Stimulated activated CD4-positive, alpha-beta T cell treated with anti-CD3 and anti-CD28 coated beads, Interleukin-4, amount 100 ng/mL, for 48 hours (primary cell): ENCODE data around the gene NRK.
"Not testable (repeated sequence)": the region's sequence is repeated elsewhere in the genome, so short reads cannot be mapped to it uniquely, and the experiment has no call there.

Experiments
- DNase-seq, 2 donors: peaks; one replicate each; pipeline ENCODE4 v3.0.0-alpha.2; 2020; ENCODE audit warnings: low read depth in 2 of 2

Gene NRK

DNA sequence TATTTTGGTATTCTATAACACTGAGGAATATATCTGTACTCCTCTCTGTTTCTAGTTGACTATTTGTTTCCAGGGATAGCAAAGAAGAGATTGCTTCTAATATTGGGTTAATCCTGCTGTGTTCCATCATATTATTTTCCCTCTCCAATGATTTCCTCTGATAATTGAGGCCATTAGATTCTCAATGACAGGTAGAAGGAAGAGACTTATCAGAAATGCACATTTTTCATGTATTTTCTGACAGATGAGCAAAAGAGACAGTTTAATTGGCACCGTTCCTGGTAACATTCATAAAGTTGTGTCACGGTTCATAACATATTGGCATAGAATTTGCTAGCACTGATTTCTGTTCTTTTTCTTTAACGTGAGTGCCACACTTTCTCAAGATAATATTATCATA, 58.2 kb downstream of the NRK start:
- no peak for DNase-seq

DNA sequence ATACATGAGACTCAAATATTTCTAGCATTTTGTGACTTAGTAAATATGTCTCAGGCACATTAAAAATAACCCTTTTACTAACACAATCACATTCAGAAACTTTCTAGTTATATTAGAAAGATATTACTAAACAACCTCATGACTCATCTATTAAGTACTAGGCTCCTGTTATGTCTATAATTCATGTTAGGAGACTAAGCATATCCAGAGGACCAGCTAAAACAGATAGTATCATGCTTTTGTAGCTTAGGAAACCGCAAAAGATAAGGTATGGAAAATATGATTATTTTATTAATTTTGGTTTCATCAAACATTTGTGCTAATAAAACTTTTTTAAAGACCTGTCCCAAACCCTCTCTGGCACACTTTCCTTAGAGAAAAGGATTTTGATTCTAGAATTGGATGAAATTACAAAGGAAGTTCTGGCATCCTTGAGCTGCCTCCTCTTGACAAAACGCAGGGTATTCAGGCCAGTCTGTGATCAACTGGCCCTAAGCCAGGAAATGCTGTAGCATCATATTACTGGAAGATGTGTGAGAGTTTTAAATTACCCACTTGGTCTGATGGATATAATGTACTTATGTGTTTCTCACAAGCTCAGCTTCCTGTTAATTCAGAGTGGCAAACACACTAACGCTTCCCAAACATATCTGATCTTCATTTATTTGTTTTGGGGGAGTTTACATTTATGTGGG, 60.4 kb downstream of the NRK start:
- no peak for DNase-seq

DNA sequence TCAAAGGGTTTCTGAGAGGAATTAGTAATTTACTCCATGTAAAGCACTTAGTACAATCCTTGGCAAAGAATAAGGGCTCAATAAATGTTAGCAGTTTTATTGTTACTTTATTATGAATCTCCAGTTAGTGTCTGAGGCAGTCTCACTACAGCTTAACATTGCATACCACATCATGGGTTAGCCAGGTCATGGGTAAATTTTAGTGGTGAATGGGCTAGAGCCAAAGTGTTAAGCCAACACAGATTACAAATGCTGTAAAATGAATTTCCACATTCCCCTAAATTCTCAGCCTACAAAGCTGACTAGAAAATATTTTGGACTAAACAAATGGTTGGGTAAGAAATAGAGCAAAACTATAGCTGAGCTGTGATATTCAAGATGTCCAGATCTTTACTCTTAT, 72.4 kb downstream of the NRK start:
- DNase-seq, result no peak

DNA sequence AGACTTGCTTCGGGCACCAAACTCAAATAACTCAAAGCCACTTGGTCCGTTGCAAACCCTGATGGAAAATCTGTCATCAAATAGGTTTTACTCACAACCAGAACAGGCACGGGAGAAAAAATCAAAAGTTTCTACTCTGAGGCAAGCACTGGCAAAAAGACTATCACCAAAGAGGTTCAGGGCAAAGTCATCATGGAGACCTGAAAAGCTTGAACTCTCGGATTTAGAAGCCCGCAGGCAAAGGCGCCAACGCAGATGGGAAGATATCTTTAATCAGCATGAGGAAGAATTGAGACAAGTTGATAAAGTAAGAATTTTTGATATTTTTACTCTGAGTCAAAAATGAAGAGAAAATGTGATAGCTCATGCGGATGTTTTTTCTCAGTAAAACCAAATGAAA, 87.2 kb downstream of the NRK start:
- DNase-seq, result no peak

DNA sequence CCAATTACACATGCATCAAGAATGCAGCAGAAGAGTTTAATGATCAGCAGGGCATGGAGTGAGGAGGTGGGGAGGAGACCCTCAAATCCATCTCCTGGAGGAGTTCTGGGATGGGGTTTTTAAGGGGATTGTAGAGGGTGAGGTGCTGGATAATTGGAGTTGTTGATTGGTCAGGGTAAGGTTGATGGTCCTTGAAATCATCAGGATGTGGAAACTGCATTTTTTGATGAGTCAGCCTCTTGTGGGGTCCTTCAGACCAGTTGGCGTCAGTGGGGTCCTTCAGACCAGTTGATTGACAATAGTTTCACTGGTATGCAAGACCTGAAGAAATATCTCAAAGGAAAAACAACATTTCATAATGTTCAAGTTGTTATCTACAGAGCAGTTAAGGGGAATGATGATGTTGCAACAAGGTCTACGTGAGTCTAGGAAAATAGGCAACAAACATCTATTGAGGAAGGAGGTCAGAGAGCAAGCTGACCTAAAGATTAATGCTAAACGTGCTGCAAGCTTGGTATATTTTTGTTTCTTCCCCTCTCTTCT, 88.3 kb downstream of the NRK start:
- DNase-seq, result no peak

DNA sequence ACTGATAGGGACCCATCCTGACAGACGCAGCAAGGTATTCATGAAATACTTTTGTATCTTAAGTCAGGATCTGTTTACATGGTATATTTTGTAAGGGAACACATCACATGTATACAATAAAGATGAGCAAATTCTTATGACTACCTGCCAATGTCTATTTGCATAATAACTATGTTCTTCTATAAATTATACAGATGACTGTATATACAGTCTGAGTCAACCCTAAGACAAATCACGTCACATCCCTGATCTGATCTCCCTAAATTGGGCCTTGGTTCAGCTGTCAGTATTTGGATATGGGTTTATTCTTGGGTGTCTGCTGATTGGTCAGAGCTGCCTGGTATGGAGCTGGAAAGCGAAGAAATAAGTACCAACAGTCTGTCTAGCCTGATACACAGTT, 122.9 kb downstream of the NRK start:
- no peak for DNase-seq

DNA sequence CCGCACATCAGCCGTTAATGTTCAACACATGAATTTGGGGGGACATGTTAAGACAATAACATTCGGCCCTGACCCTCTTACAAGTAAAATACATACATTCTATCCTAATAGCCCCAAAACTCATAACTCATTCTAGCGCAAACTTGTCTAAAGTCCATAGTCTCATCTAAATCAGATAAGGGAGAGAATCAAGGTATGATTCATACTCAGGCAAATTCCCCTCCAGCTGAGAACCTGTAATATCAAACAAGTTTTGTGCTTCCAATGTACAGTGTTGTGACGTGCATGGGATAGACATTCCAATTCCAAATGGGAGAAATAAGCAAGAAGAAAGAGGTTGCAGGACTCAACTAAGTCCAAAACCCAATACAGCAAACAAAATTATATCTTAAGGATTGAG, 147.1 kb downstream of the NRK start:
- no peak for DNase-seq

DNA sequence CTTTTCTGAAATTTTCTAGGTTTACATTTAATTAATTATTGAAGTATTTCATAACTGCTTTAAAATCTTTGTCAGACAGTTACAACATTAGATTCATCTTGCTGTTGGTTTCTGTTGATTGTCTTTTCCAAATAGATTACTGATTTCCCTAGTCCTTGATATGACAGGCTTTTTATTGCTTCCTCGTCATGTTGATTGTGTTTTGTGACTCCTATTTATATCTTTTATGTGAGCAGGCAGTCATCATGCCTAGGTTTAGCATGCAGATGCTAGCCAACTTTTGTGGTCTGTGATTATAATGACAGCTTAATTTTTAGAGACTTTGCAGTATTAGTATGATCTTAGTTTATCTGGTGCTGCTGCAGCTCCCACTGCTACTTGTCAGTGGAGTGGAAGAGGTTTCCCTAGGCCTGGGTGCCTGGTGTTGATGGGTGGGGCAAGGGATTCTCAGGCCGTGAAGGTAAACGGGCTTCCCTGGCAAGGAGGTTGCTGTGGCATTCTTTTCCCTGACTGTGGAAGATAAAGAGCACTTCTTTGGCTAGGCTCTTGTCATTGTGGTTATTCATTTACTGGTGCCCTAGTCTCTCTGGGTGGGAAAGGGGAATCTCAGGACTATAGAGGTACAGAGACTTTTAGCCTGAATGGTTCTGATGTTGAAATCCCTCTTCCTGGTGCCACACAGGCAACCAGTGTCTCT, 150.5 kb downstream of the NRK start:
- no peak for DNase-seq

DNA sequence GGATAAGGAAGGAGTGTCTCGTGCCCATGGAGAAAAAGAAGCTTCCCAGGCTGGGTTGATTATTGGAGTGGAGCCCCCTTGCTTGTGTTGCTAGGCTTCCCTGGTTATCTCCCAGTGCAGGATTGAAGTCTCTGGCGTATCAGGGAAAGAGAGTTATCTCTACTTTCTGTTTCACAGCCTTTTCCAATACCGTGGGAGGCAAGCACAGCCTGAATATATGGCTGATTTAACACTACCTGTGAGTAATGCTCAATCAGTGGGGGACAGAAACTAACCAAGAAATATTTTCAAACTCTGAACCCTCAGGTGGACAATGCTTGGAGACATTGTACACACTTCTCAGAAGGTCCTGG, 151.0 kb downstream of the NRK start:
- DNase-seq, result no peak

DNA sequence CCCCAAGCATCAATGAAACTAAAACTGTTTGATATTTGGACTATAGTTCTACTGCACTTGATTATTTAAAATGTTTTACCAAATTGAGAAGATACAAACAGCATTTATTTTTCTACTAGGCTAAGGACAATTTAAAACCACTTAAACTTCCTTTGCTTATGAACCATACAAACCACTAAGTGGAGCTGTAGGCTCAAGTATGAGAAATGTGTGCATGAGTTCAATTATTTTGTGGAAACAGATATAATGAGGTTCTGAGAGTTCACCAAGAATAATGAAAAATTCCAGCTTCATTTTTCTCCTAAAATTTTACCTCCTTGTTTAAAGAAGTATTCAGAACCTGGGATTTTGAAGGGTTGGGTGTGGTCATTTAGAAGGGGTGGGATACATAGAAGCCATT, 153.0 kb downstream of the NRK start:
- no peak for DNase-seq

DNA sequence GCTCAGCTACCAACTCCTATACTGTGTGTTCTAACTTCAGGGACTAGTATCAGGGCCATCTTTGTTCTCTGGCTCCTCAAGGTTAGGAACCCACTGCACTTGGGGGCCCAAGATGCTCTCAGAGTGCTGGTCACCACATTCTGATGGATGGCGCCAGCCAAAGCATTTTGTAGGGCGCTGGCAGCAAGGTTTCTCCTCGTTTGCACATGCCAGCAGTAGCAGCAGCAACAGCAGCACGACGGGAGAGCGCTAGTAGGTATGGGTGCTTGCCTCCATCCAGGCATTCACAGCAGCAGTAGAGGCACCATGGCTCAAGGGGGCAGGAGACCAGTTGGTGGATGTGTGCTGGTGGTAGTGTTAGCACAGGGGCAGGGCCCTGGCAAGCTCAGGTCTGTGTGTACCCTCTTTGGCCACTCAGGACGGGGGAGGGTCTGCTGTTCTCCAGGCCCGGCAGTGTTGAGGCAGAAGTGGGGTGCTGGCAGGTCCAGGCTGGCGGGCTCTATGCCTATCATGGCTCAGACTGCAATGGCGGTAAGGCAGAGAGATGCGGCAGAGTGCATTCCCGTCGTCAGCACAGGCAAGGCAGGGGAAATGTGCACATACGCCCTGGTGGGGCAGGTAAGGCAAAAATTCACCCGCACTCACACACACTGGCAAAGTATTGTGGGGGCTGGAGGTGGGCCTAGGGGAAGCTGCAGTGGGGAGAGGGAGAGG, 159.6 kb downstream of the NRK start:
- no peak for DNase-seq

DNA sequence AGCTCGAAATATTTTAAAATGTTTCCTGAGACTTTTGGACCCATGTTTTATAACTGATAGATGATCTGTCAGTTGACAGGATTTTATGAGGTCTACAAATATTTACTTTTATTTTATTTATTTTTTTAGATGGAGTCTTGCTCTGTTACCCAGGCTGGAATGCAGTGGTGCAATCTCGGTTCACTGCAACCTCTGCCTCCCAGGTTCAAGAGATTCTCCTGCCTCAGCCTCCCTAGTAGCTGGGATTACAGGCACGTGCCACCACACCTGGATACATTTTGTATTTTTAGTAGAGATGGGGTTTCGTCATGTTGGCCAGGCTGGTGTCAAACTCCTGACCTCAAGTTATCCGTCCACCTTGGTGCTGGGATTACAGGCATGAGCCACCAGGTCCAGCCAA, 166.1 kb downstream of the NRK start:
- DNase-seq, result not testable (repeated sequence)

DNA sequence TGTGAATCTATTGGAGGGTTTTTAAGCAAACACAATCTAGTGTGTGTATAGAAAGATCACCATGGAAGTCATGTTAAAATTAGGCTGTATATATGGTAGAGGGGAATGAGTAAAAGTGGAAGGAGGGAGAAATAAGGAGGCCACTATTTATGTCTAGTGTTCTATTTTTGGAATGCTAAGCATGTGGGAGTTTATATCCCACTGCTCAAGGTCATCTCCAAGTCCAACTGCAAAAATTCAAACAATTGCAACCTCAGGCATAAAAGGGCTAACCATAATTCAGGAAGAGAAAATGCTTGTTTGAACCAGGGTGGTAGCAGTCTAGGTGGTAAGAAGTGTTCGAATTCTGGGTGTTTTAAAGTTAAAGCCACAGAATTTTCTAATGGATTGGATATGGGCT, 177.0 kb downstream of the NRK start:
- DNase-seq, result no peak

DNA sequence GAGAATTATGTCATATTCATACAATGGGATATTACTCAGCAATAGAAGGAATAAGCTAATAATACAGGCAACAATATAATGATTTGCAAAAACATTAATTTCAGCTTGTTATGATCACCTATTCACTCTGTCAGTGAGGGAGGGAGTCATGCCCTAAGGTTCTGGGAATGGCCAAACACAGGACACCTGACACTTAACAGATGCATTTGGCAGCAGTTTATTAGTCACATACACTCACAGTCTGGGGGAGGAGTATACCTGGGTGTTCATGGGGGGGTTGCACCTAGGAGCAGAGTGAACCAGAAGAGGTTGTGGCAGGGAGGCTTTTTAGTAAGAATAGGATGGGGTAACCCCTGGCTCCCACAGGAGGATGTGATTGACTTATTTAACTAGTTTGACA, 177.9 kb downstream of the NRK start:
- DNase-seq, result no peak

DNA sequence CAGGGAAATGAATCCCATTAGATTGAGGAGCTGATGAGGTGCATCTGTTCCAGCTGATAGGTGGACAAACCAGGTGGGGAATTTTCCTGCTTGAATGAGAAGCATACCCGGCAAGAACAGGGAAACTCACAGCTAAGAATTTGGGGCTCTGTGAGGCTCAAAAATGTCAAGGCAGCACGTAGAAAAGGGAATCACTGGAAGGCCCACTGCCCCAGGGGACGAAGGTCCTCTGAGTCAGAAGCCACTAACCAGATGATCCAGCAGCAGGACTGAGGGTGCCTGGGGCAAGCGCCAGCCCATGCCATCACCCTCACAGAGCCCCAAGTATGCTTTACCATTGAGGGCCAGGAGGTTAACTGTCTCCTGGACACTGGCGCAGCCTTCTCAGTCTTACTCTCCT, 178.3 kb downstream of the NRK start:
- DNase-seq, result not testable (repeated sequence)

DNA sequence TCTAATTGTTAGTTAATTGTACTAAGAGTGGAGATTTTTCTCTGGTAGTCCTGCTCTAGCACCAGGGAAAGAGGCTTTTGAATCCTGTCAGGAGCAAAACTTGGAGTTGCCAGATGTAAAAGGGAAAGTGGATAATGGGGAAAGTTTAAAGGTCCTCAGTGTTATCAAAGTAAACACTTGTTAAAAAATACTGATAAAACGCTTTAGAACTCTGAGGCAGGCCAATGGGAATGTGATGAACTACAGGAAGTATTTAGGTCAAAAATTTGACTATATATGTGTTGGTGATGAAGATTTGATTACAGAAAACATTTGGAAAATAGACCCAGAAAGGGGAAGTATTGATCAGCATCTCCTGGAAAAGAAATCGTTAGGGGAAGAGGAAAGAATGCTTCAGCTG, 183.3 kb downstream of the NRK start:
- no peak for DNase-seq

DNA sequence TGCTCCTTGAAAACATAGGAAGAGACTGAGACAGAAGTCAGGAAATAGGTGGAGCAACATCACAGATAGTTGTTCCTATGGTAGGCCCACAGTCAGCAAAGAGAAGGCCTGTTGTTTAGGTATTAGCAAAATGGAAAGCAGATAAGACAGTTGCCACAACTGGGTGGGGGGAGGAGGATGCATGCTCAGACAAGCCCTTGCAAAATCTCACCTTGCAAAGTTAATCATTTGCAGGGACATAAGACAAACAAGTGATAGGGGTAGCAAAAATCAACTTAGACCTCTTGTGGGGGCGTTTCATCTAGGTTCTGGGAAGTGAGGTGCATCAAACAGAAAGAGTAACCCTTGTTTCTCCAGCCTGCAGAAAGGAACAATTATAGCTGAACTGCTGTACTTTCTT, 185.5 kb downstream of the NRK start:
- no peak for DNase-seq
